ENCODE results near the gene LPCAT3.

DNA sequence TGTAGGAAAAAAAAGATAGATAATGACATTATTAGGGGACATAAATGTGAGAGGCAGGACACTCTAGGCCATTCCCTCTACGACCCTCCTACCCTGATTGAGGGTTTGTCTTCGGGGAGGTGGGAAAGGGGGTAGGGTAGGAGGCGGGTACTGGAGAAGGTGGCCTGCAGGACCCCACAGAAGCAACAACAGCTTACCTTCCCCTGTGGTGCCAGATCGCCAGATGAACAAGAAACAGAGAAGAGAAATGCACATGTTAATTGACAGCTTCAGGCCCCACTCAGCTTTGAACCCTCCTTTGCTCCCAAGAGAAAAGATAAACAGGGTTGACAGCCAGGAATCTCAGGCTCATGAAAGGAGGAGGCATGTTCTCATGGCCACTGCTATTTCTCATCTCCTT is 52.6 kb downstream of the LPCAT3 start:
- TF ChIP-seq POLR2A (IDR thresholded peaks at IDR 0.05) (no peak), POLR2AphosphoS5 (IDR thresholded peaks at IDR 0.05; ENCODE audit: insufficient read depth in 1 of 2, low read depth in 1 of 2) (no peak)
- TF ChIP-seq, protein P1, sequence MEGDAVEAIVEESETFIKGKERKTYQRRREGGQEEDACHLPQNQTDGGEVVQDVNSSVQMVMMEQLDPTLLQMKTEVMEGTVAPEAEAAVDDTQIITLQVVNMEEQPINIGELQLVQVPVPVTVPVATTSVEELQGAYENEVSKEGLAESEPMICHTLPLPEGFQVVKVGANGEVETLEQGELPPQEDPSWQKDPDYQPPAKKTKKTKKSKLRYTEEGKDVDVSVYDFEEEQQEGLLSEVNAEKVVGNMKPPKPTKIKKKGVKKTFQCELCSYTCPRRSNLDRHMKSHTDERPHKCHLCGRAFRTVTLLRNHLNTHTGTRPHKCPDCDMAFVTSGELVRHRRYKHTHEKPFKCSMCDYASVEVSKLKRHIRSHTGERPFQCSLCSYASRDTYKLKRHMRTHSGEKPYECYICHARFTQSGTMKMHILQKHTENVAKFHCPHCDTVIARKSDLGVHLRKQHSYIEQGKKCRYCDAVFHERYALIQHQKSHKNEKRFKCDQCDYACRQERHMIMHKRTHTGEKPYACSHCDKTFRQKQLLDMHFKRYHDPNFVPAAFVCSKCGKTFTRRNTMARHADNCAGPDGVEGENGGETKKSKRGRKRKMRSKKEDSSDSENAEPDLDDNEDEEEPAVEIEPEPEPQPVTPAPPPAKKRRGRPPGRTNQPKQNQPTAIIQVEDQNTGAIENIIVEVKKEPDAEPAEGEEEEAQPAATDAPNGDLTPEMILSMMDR (IDR thresholded peaks at IDR 0.05) = no peak
